HG03442 (cell line): ENCODE data around the gene CCDC40.

Experiments used
- ATAC-seq: cut with Tn5 transposase; IDR thresholded peaks from one replicate; pipeline ENCODE4 v1.9.1; 2021; ENCODE audit warnings: mild to moderate bottlenecking, moderate library complexity; ENCODE audit not compliant: unreplicated experiment

CCDC40 gene

DNA sequence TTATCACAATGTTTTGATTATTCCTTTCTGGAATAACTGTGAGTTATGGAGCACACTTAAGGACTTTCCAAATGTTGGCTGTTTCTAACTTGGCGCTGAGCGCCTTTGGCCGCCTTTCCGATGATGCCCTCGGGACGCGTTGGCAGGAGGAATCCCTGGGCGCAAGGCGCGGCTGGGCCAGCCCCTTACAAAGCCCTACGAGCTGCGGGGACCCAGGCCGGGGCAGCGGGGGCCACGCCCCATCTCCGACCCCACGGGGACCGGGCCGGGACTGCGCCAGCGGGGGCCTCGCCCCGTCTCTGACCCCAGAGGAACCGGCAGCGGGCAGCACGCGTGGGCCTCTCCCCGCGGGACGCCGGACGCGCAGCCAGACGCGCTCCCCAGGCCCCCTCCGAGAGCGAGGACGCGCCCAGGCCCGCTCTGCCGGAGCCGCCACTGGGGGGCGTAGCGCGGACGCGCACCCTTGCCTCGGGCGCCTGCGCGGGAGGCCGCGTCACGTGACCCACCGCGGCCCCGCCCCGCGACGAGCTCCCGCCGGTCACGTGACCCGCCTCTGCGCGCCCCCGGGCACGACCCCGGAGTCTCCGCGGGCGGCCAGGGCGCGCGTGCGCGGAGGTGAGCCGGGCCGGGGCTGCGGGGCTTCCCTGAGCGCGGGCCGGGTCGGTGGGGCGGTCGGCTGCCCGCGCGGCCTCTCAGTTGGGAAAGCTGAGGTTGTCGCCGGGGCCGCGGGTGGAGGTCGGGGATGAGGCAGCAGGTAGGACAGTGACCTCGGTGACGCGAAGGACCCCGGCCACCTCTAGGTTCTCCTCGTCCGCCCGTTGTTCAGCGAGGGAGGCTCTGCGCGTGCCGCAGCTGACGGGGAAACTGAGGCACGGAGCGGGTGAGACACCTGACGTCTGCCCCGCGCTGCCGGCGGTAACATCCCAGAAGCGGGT is 64.8 kb downstream of the CCDC40 start, which contains the start of gene GAA:
Gene GAA (plus strand): TSS at position 571 of the 935 bp plus-strand sequence. CDS start 3,006 bp downstream, outside the sequence.
- peak; percentile 72 for ATAC-seq

DNA sequence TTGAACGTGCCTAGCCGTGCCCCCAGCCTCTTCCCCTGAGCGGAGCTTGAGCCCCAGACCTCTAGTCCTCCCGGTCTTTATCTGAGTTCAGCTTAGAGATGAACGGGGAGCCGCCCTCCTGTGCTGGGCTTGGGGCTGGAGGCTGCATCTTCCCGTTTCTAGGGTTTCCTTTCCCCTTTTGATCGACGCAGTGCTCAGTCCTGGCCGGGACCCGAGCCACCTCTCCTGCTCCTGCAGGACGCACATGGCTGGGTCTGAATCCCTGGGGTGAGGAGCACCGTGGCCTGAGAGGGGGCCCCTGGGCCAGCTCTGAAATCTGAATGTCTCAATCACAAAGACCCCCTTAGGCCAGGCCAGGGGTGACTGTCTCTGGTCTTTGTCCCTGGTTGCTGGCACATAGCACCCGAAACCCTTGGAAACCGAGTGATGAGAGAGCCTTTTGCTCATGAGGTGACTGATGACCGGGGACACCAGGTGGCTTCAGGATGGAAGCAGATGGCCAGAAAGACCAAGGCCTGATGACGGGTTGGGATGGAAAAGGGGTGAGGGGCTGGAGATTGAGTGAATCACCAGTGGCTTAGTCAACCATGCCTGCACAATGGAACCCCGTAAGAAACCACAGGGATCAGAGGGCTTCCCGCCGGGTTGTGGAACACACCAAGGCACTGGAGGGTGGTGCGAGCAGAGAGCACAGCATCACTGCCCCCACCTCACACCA is 65.7 kb downstream of the CCDC40 start:
- ATAC-seq = peak; percentile 11

DNA sequence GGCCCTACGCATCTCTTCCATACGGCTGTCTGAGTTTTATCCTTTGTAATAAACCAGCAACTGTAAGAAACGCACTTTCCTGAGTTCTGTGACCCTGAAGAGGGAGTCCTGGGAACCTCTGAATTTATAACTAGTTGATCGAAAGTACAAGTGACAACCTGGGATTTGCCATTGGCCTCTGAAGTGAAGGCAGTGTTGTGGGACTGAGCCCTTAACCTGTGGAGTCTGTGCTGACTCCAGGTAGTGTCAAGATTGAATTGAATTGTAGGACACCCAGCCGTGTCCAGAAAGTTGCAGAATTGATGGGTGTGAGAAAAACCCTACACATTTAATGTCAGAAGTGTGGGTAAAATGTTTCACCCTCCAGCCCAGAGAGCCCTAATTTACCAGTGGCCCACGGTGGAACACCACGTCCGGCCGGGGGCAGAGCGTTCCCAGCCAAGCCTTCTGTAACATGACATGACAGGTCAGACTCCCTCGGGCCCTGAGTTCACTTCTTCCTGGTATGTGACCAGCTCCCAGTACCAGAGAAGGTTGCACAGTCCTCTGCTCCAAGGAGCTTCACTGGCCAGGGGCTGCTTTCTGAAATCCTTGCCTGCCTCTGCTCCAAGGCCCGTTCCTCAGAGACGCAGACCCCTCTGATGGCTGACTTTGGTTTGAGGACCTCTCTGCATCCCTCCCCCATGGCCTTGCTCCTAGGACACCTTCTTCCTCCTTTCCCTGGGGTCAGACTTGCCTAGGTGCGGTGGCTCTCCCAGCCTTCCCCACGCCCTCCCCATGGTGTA is 66.4 kb downstream of the CCDC40 start:
- no peak for ATAC-seq

GRCh38 chr17:80103449-80104085 is 67.1 kb downstream of the CCDC40 start:
- ATAC-seq = no peak

- no peak for ATAC-seq
Measured at GRCh38 chr17:80104321-80104955, 68.0 kb downstream of the CCDC40 start.

- ATAC-seq = no peak
Measured at GRCh38 chr17:80104956-80105375, 68.5 kb downstream of the CCDC40 start.

DNA sequence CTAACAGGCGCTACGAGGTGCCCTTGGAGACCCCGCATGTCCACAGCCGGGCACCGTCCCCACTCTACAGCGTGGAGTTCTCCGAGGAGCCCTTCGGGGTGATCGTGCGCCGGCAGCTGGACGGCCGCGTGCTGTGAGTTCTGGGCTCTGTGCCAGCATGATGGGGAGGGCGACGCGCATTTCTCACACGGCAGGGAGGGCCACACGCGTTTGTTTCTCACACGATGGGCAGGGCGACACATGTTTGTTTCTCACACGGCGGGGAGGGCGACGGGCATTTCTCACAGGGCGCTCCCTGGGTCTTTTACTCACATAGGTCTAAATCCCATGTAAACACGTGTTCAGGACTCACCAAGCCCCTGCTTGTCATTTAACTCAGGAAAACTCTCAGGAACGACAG is 69.3 kb downstream of the CCDC40 start:
- ATAC-seq = no peak

GRCh38 chr17:80106176-80106575 is 69.7 kb downstream of the CCDC40 start:
- no peak for ATAC-seq

GRCh38 chr17:80106751-80107150 is 70.3 kb downstream of the CCDC40 start:
- ATAC-seq = no peak

DNA sequence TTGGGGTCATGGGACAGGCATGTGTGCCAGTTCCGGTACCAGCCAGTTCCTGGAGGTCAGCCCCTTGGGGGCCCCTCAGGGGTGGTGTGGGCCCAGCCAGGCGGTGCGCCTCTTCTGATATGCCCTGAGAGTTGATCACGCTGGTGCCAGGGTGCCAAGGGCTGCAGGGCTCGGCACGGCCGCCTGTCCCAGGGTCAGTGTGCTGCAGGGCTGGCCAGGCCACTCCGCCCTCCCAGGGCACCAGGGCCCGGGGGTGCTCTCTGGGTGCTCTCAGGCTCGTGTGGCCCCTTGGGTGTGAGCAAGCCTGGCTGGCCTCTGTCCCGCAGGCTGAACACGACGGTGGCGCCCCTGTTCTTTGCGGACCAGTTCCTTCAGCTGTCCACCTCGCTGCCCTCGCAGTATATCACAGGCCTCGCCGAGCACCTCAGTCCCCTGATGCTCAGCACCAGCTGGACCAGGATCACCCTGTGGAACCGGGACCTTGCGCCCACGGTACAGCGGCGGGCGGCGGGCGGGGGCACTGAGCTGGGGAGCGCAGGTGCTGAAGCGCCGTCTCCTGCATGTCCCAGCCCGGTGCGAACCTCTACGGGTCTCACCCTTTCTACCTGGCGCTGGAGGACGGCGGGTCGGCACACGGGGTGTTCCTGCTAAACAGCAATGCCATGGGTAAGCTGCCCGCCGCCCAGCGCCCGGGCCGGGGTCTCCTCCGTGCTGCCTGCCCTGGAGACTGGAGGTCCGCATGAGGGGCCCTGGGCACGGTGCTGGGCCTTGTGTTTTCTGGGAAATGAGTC is 71.0 kb downstream of the CCDC40 start:
- ATAC-seq = no peak

DNA sequence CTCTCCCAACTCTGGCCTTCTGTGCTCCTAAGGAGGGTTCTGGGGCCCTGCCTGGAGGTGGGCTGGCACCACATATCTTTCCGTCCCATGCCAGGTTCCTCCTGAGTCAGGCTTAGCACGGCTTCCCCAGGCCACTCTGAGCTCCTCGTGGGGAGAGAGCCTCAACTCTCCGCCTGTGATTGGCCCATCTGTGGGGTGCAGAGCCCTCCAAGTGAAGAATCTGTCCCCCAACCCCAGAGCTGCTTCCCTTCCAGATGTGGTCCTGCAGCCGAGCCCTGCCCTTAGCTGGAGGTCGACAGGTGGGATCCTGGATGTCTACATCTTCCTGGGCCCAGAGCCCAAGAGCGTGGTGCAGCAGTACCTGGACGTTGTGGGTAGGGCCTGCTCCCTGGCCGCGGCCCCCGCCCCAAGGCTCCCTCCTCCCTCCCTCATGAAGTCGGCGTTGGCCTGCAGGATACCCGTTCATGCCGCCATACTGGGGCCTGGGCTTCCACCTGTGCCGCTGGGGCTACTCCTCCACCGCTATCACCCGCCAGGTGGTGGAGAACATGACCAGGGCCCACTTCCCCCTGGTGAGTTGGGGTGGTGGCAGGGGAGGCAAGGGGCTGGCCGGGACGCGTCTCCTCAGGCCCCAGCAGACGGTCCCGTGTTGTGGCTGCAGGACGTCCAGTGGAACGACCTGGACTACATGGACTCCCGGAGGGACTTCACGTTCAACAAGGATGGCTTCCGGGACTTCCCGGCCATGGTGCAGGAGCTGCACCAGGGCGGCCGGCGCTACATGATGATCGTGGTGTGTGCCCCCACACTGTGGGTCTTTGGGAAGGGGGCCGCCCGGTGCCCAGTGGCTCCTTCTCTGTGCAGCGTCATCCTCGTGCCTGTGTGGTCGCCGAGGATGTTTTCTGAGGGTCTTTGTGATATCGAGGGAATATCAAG is 71.9 kb downstream of the CCDC40 start:
- no peak for ATAC-seq

DNA sequence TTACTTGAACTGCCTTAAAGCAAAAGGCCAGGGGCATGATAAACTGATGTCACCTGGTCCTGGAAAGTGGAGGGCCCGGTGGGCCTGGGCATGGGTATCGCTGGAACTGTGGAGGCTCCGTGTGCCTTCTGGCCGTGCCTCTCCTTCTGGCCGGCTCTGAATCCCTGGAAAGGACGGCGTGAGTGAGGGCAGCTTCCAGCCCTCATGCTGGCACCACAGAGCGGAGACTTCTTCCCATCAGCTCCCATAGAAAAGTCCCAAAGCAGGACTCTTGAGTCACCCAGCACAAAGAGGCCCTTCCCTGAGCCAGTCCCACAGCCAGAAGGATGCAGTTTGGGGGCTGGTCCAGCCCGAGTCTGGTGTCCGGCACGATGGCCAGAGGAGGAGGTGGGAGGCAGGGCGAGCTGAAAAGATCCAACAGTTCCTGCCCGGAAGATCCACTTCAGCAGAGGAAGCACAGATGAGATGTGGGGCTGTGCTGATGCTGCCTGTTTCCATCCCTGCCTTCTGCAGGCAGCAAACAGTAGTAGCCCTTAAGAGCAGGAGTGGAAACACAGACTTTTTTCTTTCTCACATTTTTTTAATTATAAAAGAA is 72.7 kb downstream of the CCDC40 start:
- ATAC-seq = no peak

DNA sequence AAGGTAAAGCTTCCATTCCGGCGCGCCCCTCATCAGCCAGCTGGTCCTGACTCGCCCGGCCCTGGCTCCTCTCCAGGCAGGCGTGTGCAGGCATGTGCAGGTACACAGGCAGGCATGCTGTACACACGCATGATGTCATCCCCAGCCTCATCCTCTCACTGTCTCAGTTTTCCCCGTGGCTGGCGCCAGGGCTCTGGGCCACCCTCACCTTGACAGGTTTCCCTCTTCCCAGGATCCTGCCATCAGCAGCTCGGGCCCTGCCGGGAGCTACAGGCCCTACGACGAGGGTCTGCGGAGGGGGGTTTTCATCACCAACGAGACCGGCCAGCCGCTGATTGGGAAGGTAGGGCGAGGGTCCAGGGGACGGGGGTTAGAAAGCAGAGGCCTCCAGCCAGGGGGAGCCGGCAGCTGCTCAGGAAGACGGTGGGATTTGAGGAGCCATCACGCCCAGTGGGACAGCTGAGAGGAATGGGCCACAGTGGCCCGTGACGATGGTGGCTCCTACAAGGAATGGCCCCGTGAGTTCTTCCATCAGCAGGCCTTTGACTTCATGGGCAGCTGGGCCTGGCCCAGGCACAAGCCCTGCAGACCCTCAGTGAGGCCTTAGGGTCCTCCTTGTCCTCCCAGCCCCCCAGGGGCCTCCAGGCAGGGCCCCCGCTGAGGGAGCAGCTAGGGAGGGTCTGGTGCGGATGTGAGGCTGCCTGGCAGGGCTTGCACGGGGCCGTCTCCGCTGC is 73.4 kb downstream of the CCDC40 start:
- no peak for ATAC-seq

DNA sequence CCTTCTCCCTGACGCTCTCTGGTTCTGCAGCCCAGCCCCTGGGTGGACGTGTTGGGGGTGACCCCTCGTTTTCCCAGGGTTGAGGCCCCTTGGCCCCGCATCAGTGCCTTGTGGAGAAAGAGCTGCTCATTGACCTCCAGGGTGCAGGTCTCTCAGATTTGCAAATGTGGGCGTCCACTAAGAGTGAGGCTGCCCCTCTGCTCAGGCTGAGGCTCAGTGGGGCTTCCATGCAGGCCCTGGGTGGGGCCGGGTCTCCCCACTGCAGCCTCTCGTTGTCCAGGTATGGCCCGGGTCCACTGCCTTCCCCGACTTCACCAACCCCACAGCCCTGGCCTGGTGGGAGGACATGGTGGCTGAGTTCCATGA is 74.0 kb downstream of the CCDC40 start:
- no peak for ATAC-seq

GRCh38 chr17:80110927-80111701 is 74.7 kb downstream of the CCDC40 start:
- ATAC-seq = no peak

GRCh38 chr17:80111702-80112470 is 75.4 kb downstream of the CCDC40 start:
- ATAC-seq = no peak
